Tongue (tissue), 2 donors: ENCODE data around the gene SLC29A4. TPM values are rescaled to one million over a fixed set of nuclear protein-coding genes. Genes with fewer than 3 reads are reported as not detected.
"Not testable (repeated sequence)": the region's sequence is repeated elsewhere in the genome, so short reads cannot be mapped to it uniquely, and the experiment has no call there.

Experiments
- DNase-seq: peaks from one replicate; pipeline ENCODE4 v3.0.0-alpha.2; 2015
- total RNA-seq: library from RNA; depleted of rRNA; stranded (reverse); fragments of >200 nt; gene quantifications from one replicate; pipeline ENCODE4 v1.2.3, GENCODE V29; 2014

SLC29A4 gene, protein sequence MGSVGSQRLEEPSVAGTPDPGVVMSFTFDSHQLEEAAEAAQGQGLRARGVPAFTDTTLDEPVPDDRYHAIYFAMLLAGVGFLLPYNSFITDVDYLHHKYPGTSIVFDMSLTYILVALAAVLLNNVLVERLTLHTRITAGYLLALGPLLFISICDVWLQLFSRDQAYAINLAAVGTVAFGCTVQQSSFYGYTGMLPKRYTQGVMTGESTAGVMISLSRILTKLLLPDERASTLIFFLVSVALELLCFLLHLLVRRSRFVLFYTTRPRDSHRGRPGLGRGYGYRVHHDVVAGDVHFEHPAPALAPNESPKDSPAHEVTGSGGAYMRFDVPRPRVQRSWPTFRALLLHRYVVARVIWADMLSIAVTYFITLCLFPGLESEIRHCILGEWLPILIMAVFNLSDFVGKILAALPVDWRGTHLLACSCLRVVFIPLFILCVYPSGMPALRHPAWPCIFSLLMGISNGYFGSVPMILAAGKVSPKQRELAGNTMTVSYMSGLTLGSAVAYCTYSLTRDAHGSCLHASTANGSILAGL
- total RNA-seq: 11.2 TPM

- DNase-seq: peak; percentile 71
These were observed at the start of gene SLC29A4 for GRCh38 chr7:5282543-5283316. Gene SLC29A4 (plus strand): TSS chr7:5282943. CDS start chr7:5287817, 4,874 bp downstream.

- DNase-seq: no peak
These were observed 47.6 kb upstream of the SLC29A4 start for GRCh38 chr7:5234852-5235831.

- peak; percentile 65 for DNase-seq
These were observed 45.5 kb upstream of the SLC29A4 start for GRCh38 chr7:5237286-5237685.

GRCh38 chr7:5238500-5238899 is 44.2 kb upstream of the SLC29A4 start:
- DNase-seq: no peak

- DNase-seq: no peak
These were observed 39.5 kb upstream of the SLC29A4 start for GRCh38 chr7:5243261-5243660.

DNA sequence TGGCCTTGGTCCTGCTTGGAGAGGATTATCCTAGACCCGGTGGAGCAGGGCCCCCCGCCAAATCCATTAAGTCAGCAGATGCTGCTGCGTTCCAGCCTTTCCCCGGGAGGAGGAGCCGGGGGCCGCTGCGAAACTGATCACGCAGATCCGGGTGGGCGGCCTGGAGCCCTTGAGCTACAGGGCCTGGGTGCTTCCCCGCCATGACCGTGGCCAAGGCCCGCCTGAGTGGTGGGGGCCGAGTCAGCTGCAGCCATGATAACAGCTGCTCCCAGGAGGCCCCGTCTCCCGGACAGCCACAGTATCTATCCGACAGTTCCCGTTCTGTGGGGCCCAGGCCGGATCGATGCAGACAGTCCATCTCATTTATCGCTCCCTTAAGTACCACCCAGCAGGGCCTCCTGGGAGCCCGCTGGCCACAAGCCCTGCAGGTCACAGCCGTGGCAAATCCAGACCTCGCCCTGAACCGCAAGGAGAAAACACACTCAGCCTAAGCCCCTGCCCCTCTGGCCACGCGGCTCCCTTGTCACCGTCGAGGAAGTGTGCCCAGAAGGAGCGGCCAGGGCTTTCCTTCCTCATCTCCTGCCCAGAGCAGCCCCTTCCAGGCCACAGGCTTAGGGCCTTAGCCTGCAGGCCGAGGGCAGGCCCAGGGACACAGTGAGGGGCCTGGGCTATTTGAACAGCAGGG is 34.4 kb upstream of the SLC29A4 start:
- peak; percentile 95 for DNase-seq

DNA sequence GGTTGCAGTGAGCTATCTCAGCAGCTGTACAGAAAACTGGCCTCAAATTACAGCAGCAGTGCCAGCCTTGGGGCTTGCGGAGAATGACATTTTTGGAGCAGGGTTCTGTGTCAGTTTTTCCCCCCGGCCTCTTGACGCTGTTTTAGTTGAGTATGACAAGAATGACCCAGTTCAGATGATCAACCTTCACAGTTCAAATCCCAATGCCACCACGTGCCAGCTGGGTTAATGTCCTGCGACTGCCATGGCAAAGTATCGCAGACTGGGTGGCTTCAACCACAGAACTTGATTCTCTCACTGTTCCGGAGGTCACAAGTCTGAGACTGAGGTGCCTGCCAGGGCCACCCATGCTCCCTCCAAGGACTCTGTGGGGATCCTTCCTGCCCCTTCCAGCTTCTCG is 32.0 kb upstream of the SLC29A4 start:
- peak; percentile 52 for DNase-seq

DNA sequence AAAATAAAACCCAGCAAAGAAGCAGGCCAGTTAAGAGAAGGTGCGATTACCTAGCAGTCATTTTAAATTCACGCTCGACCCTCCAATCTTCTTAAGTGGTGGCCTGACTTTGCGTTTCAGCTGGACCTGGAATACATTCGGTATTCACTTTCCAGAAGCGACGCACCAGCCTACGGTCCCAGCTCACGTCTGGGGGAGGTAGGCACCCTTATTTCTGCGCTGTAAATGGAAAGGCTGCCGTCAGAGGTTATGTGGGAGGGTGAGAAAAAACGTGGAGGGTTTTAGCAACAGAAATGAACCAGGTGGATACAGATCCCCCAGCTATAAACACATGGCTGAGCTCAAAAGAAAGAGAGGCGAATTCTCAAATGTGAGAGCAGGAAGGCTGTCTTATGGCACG is 29.2 kb upstream of the SLC29A4 start:
- DNase-seq: not testable (repeated sequence)

GRCh38 chr7:5254371-5254770 is 28.4 kb upstream of the SLC29A4 start:
- DNase-seq: not testable (repeated sequence)

- no peak for DNase-seq
These were observed 26.9 kb upstream of the SLC29A4 start for GRCh38 chr7:5255832-5256231.

- DNase-seq: not testable (repeated sequence)
These were observed 22.1 kb upstream of the SLC29A4 start for GRCh38 chr7:5260530-5261068.

- not testable (repeated sequence) for DNase-seq
These were observed 19.7 kb upstream of the SLC29A4 start for GRCh38 chr7:5263066-5263465.

DNA sequence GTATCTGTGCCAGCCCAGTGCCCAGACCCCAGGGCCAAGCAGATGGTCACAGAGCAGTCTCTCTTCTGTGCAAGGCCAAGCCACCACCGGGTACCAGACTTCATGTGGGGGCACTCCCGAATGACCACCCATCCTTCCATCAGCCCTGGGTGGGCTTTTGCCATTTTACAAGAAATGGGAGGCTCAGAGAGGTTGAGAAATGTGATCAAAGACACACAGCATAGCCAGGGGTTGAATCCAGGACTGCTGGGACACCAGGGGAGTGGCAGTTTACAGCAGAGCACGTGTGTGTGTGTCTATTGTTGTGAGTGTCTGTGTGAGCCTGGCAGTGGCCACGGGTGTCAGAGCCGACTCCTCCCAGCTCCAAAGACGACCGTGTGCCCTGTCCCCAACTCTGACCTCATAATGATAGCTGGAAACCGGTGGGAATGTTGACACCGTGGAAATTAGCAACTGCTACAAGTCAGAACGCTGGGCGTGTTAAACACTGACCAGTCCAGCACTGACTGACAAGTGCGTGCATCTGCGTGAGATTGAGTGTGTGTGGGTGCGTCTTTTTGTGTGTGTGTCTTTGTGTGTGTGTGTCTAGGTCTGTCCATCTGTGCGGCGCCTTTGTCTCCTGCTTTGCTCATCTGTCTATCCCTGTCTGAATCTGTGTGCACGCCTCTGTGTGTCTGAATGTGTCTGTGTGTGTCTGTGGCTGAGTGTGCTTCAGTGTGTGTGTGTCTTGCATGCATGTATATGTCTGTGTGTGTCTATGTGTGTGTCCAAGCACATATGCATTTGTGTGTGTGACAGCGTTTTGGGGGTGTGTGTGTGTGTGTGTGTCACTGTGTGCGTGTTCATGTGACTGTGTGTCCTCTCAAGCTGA is 17.2 kb upstream of the SLC29A4 start:
- no peak for DNase-seq

DNA sequence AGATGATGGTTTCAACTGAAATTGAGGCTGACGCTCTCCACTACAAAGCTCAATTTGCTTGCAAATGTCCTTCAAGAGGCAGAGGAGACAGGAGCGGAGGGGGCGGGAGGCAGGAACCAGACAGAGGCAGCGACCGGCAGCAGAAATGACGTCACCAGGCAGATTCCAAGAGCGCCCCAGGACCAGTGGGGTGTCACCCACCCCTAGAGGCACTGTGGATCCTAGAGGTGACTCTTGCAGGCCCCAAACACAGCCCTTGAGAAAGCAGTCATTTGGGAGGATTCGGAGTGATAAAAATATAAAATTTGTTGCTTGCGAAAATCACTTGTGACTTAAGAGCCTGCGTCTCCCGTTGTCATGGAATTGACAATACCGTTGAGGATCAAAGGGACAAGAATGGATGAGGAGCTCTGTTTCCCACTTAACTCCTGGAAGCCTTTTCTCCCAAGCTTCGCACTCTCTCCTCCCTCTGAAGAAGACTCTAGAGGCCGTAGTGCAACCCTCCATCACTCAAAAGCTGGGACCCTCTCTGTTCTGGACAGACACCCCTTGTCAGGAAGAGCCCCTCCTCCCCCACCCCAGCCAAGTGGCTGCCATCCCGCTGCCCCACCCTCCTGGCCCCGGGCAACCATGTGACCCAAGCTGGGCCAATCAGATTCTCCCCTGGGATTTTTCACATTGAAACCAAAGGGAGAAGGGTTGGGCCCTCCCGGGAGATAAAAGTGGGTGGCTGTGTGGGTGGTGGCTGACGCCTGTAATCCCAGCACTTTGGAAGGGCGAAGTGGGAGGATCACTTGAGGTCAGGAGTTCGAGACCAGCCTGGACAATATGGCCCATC is 16.3 kb upstream of the SLC29A4 start:
- no peak for DNase-seq

DNA sequence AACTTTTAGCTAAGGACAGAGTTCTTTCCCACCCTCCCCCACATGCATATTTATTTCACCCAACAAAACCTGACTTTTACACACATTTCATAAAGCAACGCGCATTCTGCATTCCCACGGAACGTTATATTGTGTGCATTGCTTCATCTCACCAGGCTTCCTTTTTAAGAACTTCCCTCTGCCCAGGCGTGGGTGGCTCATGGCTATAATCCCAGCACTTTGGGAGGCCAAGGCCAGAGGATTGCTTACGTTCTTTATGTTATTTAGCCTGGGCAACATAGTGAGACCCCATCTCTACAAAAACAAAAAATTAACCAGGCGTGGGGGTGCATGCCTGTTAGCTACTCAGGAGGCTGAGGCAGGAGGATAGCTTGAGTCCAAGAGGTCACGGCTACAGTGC is 14.9 kb upstream of the SLC29A4 start:
- not testable (repeated sequence) for DNase-seq

- not testable (repeated sequence) for DNase-seq
These were observed 12.6 kb upstream of the SLC29A4 start for GRCh38 chr7:5269992-5270657.

DNA sequence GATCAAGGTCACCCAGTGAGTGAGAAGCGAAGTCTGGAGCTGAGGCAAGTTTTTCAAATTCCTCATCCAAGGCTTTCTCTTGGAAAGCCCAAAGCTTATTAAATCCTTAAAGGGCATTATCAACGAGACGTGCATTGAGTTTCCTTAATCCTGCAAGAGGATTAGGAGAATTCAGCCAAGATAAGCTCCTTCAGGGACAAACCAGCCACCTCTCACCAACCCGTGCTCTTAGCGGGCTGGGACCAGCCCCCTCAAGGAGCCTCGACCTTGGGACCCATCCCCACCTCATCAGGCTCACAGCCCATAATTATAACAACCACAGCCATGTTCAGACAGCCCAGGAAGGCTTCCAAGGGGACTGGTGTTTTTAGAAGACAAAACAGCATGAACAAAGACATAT is 12.0 kb upstream of the SLC29A4 start:
- DNase-seq: no peak

- peak; percentile 56 for DNase-seq
These were observed 8.8 kb upstream of the SLC29A4 start for GRCh38 chr7:5273831-5274405.
